GM21529 (cell line): ENCODE results near the gene STX2.
"Not testable (repeated sequence)": the region's sequence is repeated elsewhere in the genome, so short reads cannot be mapped to it uniquely, and the experiment has no call there.

Experiments used
- ATAC-seq: cut with Tn5 transposase; IDR thresholded peaks from one replicate; pipeline ENCODE4 v1.9.1; 2021; ENCODE audit not compliant: unreplicated experiment

STX2 gene

DNA sequence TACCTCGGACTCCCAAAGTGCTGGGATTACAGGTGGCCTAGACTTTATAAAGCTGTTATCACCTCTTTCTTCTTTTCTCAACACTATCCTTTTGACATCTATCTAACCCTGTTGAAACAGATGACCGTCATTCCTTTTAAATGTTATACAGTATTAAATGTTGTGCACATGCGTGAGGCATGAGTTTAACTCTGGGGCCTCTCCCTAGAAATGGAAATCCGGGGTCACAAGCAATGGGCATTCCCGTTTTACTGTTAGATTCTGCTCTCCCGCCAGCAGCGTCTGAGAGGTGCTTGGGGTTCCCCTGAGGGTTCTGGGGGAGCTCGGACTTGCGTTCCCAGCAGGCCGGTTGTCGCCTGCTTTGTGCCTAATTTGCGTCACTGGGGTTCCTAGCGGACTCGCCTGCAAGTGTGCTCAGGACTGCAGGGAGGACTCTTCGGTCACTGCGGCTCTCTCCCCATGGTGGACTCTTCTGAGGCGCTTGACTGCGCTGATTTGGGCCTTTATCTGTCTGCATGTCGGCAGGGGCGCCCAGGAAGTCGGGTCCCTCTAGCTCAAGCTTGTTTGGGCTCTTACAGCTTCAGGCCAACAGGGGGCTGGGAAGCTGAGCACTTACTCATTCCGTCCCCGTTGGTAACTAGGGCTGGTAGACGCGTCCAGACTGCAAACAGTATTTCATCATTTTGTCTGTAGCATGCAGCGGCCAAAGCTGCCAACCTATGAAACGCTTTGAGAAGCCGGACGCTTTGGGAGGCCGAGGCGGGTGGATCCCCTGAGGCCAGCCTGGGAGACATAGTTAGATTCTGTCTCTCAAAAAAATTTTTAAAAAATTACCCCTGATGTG lies 31.6 kb upstream of the STX2 start:
- peak; percentile 70 for ATAC-seq

- no peak for ATAC-seq
Observed at GRCh38 chr12:130868412-130868811, 29.4 kb upstream of the STX2 start.

DNA sequence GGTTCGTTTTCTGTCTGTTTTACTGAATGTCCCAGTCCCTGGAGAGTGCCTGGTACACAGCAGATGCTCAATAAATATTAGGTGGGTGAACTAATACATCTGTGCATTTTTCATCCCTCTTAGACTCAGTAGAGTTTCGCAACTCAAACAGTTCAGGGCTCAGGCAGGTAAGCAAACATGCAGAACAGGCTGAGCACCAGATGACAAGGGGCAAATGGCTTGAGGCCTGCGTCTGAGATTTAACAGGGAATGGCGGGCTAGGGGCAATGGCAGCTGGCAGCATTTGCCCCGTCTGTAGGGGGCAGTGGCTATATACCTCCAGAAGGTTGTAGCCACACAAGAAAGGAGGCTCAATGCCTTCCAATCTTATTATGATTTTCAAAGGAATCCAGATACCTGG lies 24.2 kb upstream of the STX2 start:
- ATAC-seq: no peak

DNA sequence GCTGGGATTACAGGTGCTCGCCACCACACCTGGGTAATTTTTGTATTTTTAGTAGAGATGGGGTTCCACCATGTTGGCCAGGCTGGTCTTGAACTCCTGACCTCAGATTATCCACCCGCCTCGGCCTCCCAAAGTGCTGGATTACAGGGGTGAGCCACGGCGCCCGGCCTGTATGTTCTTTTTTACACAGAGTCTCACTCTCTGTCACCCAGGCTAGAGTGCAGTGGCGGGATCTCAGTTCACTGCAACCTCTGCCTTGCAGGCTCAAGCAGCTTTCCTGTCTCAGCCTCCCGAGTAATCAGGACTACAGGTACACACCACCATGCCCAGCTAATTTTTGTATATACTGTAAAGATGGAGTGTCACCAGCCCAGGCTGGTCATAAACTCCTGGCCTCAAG lies 23.7 kb upstream of the STX2 start:
- ATAC-seq: not testable (repeated sequence)

DNA sequence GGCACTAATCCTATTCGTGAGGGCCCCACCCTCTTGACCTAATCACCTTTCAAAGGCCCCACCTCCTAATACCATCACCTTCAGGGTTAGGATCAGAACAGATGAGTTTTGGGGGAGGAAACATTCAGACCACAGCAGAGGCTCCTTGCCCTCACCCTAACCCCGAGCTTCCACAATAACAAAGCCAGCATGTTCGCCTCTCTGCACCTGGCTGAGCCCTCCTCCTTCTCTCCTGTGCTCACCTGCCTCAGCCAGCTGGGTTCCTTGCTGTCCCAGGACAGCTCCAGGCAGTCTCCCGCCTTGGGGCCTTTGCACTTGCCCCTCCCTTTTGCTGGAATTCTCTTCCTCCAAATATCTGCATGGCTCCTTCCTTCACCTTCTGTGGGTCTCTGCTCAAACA lies 23.1 kb upstream of the STX2 start:
- no peak for ATAC-seq

GRCh38 chr12:130860311-130860710 lies 21.3 kb upstream of the STX2 start:
- ATAC-seq: no peak

DNA sequence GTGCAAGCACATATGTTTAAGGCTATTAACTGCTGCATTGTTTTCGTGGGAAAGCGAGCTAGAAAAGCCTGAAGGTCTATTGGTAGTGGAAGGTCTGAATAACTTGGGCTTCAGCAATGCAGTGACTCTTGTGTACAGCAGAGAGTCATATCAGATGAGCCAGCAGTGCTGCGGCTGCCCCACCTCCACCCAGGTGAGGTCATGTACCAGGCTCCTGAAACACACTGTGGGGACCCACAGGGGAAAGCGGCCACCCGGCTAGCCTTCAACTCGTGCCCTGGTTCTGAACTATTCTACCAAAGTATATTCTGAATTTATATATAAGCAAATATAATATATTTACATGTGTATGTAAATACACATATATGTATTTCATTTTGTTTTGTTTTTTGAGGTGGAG lies 20.1 kb upstream of the STX2 start:
- ATAC-seq: no peak

GRCh38 chr12:130858084-130858483 lies 19.0 kb upstream of the STX2 start:
- ATAC-seq: no peak

DNA sequence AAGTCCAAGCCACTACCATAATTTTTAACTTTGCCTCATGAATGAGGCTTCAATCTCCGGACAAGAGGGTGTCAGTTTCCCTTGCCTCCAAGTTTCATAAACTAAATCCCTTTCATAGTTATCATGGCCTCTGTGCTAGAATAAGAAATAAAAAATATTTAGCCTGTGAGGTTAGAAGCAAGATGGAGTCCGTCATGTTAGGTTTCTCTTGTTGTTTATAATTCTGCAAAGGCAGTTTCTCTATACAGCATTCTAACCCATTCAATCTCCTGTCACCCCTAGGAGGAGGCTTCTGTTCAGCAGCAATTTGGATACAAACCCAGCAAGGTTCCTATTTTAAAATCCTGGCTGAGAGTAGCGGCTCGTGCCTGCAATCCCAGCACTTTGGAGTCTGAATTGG lies 17.0 kb upstream of the STX2 start:
- ATAC-seq: no peak

GRCh38 chr12:130850418-130851021 lies 11.5 kb upstream of the STX2 start:
- ATAC-seq: no peak

GRCh38 chr12:130849561-130850417 lies 10.7 kb upstream of the STX2 start:
- no peak for ATAC-seq

DNA sequence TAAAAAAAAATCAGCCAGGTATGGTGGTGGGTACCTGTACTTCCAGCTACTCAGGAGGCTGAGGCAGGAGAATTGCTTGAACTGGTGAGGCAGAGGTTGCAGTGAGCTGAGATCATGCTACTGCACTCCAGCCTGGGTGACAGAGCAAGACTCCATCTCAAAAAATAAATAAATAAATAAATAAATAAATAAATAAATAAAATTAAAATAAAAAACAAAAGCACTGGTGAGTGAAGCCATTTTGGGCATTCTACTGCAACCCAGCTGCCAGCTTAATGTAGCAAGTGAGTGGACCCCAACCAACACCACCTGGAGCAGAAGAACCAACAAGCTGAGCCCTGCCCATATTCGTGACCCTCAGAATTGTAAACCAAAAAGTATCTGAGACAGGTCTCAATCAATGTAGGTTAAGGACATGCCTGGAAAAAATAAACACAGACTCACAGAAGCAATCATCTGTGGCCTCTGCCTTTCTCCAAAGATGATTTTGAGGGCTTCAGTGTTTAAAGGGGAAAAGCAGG lies 9.8 kb upstream of the STX2 start:
- not testable (repeated sequence) for ATAC-seq

DNA sequence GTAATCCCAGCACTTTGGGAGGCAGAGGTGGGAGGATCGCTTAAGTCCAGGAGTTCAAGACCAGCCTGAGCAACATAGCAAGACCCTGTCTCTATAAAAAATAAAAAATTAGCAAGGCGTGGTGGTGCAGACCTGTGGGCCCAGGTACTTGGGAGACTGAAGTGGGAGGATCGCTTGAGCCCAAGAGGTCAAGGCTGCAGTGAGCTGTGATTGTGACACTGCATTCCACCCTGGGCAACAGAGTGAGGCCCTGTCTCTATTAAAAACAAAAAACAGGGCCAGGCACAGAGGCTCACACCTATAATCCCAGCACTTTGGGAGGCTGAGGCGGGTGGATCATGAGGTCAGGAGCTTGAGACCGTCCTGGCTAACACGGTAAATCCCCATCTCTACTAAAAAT lies 9.1 kb upstream of the STX2 start:
- not testable (repeated sequence) for ATAC-seq

DNA sequence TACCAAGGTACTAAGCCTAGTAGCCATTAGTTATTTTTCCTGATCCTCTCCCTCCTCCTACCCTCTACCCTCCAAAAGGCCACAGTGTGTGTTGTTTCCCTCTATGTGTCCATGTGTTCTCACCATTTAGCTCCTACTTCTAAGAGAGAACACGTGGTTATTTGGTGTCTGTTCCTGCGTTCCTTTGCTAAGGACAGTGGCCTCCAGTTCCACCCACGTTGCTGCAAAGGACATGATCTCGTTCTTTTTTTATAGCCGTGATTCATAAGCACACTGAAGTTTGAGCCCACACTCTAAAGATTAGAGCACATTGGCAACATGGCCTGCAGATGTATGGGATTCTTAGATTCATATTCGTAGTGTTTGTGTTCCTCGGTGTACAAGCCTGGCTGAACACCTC lies 8.1 kb upstream of the STX2 start:
- no peak for ATAC-seq

- no peak for ATAC-seq
Observed at GRCh38 chr12:130846369-130846768, 7.3 kb upstream of the STX2 start.

DNA sequence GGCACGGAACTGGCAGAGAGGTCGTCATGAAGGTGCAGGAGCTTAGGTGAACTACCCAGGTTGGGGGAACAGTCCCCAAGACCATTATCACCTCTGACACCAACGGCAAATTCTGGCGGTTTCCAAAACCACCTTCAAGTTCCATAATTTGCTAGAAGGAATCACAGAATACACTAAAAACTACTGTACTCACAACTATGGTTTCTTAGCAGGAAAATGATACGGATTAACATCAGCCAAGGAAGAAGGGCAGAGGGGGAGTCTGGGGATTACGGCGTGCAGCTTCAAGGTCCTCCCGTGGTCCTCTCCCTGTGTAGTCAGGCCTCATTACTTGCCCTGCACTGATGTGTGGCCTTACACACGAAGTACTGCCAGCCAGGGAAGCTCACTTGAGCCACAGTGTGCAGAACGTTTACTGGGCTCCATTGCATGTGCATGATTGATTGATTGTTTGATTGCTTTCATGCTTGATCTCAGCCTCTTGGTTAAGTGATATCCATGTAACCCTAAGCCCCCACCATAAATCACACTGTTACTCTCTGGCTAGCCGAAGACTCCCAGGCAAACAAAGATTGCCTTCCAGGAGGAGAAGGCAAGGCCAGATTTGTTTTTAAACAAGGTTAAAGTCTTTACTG lies 837 bp upstream of the STX2 start:
- no peak for ATAC-seq

- ATAC-seq: peak; percentile 32
Observed at GRCh38 chr12:130838284-130838950, 633 bp downstream of the STX2 start.

DNA sequence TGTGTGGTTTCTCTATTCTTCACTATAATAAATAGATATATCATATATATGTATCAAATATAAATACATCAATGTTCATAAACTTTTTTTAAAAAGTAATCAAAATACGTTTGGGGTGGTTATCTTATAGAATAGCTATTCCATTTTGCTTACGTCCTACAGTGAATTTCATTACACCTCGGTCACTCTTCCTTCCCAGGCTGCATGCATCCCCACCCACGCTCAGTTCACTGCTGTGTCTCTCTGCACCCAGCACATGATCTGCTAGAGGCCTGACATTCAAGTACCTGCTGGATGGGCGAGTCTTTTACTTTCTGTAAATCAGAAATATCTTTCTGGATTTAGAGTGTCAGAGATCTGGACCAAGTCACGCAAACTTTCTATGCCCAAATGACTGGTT lies 3.6 kb downstream of the STX2 start:
- no peak for ATAC-seq

DNA sequence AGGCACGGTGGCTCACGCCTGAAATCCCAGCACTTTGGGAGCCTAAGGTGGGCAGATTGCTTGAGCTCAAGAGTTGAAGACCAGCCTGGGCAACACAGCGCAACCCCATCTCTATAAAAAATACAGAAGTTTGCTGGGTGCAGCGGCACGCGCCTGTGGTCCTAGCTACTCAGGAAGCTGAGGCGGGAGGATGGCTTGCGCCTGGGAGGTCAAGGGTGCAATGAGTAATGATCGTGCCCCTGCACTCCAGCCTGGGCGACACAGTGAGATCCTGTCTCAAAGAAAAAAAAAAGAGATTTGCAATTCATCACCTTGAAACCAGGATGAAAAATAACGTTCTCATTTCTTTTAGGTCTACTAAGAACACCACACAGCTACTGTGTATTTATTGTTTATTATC lies 4.0 kb downstream of the STX2 start:
- no peak for ATAC-seq

- no peak for ATAC-seq
Observed at GRCh38 chr12:130832561-130833209, 6.4 kb downstream of the STX2 start.
